ENCODE results near the gene LILRB1. TPM values are rescaled to one million over a fixed set of nuclear protein-coding genes. Genes with fewer than 3 reads are reported as not detected.

LILRB1 gene
- total and polyA plus RNA-seq, 9 of the 15 experiments (the other 6 are each of a cell fraction or from before 2014, with no cell fraction given), result not detected

GRCh38 chr19:54646331-54646841 lies 16.1 kb downstream of the LILRB1 start:
- POLR2A ChIA-PET, result interaction anchor here (0.9 kb wide), 1 partner anchor 24 kb away, joined by 3 read pairs; no protein-coding TSS in a partner anchor

More at GRCh38 chr19:54646331-54646841, 16.1 kb downstream of the LILRB1 start:
- BruUV-seq (replicated peaks), result no TSS peak
- H3K79me2 ChIP-seq (ENCODE audit: control insufficient read depth, insufficient read depth, low read length), result no peaks in the 10 kb centered on the region
- no peaks in the 10 kb centered on the region for H3K9me3 ChIP-seq (replicated peaks; ENCODE audit: control insufficient read depth, insufficient read depth, low read depth, low read length)
- in situ Hi-C loops (cut with MboI), result no loop called here
- no peak overlapping the region for H3K9ac ChIP-seq (ENCODE audit: insufficient read depth in 1 of 2, low read depth in 2 of 2, low read length in 2 of 2)
- WGBS (ENCODE audit: insufficient coverage, low coverage, missing lambda C conversion rate), result 19% methylated on average over 19 of the region's 19 CpGs
- no peak overlapping the region for H2AFZ ChIP-seq (ENCODE audit: low read depth, low read length)
- FAIRE-seq (no peak), ATAC-seq (no peak), DNase-seq (ENCODE audit: extremely low read depth in 1 of 4, low spot score in 3 of 4) (no peak)
- TF ChIP-seq ZNF165 (CRISPR knock-in tag; IDR thresholded peaks at IDR 0.05; ENCODE audit: borderline replicate concordance), result no peak
- no peak for TF ChIP-seq PTBP1 (IDR thresholded peaks at IDR 0.05; ENCODE audit: low read depth, low read length)
- TF ChIP-seq SRSF7 (optimal IDR thresholded peaks at IDR 0.05; ENCODE audit: low read depth, low read length), result no peak
- no peak for TF ChIP-seq ZNF766 (CRISPR knock-in tag; conservative IDR thresholded peaks at IDR 0.05)
- TF ChIP-seq NKRF (IDR thresholded peaks at IDR 0.05; ENCODE audit: borderline replicate concordance), result no peak
- TF ChIP-seq MTA2 (IDR thresholded peaks at IDR 0.05; ENCODE audit: low read depth), result no peak
- TF ChIP-seq SMARCE1 (IDR thresholded peaks at IDR 0.05), result no peak
- TF ChIP-seq SAFB (IDR thresholded peaks at IDR 0.05; ENCODE audit: borderline replicate concordance, low read depth, low read length), result no peak
- no peak for TF ChIP-seq TCF7 (IDR thresholded peaks at IDR 0.05; ENCODE audit: borderline replicate concordance)
- no peak for TF ChIP-seq ZNF589 (CRISPR knock-in tag; IDR thresholded peaks at IDR 0.05; ENCODE audit: low read depth)
- no peak for TF ChIP-seq GATAD2A (IDR thresholded peaks at IDR 0.05)
- no peak for TF ChIP-seq THRAP3 (IDR thresholded peaks at IDR 0.05; ENCODE audit: borderline replicate concordance)
- no peak for TF ChIP-seq SREBF1 (IDR thresholded peaks at IDR 0.05; ENCODE audit: borderline replicate concordance, low read depth, low read length)
- TF ChIP-seq ETV5 (CRISPR knock-in tag; IDR thresholded peaks at IDR 0.05; ENCODE audit: low read depth), result no peak
- TF ChIP-seq, protein P1, sequence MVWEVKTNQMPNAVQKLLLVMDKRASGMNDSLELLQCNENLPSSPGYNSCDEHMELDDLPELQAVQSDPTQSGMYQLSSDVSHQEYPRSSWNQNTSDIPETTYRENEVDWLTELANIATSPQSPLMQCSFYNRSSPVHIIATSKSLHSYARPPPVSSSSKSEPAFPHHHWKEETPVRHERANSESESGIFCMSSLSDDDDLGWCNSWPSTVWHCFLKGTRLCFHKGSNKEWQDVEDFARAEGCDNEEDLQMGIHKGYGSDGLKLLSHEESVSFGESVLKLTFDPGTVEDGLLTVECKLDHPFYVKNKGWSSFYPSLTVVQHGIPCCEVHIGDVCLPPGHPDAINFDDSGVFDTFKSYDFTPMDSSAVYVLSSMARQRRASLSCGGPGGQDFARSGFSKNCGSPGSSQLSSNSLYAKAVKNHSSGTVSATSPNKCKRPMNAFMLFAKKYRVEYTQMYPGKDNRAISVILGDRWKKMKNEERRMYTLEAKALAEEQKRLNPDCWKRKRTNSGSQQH (CRISPR knock-in tag; IDR thresholded peaks at IDR 0.05), result no peak
- no peak overlapping the region for H3K4me2 ChIP-seq (ENCODE audit: insufficient read depth, low read length)
- H3K36me3 ChIP-seq (ENCODE audit: control insufficient read depth, insufficient read depth, low read length), result no peaks in the 10 kb centered on the region
- no peaks in the 10 kb centered on the region for H3K4me1 ChIP-seq (replicated peaks in 1 of 2; ENCODE audit: control insufficient read depth in 2 of 2, insufficient read depth in 2 of 2, low read length in 2 of 2)
- H3K4me3 ChIP-seq, result no peak overlapping the region
- no peaks in the 10 kb centered on the region for H4K20me1 ChIP-seq (replicated peaks; ENCODE audit: control insufficient read depth, insufficient read depth, low read length)
- CTCF ChIA-PET (ENCODE audit: low intra/inter-chr PET ratio), result no interaction called here
- H3K27me3 ChIP-seq (ENCODE audit: control insufficient read depth in 2 of 2, insufficient read depth in 2 of 2, low read length in 2 of 2), result peaks cover 4 to 14% of the 10 kb centered on the region in 2 experiments; a peak in 4 of 5 replicates
- no peaks in the 10 kb centered on the region for H3K9me1 ChIP-seq (ENCODE audit: control insufficient read depth, insufficient read depth, low read length)
- no peak overlapping the region for H3K27ac ChIP-seq (ENCODE audit: extremely low read depth, low read depth, low read length)
- intact Hi-C loops (cut with micrococcal nuclease), result no loop called here
